OCI-LY3 (cell line): ENCODE data around the gene GDPD4.

Source experiments
- CTCF ChIP-seq: fragments of 200-600, 300-600 bp; sonication (generic); IDR thresholded peaks from 2 replicates; pipeline ENCODE4 v1.5.1; 2014; ENCODE audit warnings: antibody characterized with exemption, low read length, low read depth
- EZH2phosphoT487 ChIP-seq: fragments of 200-600 bp; shearing (Covaris generic); IDR thresholded peaks from 2 replicates; pipeline ENCODE4 v1.6.1; 2018; ENCODE audit warnings: antibody characterized with exemption, mixed run types, low read depth

DNA sequence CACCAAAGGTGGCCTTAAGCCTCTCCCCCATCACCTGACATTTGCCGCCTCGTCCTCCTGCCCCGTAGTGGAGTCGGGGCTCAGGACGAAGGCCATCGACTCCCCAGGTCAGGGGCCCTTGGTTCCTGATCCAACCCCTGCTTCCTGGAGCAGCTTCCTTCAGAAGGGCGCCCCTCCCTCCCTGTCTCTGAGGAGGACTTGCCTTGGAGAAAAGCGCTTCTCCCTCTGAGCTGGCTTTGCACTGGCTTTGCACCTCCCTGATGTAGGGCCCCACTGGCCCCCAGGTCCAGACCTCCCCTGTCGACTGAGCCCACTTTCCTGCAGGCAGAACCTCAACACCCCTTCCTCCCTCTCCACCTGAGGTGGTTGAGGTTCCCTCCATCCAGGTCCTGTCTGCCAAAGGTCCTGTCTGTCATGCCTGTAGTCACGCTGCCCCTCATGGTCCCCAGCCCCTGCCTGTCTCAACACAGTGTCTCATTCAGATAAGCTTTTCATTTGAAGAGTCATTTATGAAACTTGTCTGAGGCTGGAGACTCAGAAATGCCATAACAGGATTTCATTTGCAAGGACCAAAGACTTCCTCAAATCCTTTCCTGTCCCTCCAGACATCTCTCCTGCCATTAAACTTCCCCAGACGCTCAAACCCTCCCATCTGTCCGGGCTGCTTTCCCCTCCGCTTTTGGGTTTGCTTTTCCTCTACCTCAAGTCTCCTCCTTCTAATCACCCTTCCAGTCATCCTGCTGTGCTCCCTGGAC lies 95.0 kb downstream of the GDPD4 start:
- no peak for TF ChIP-seq CTCF
- TF ChIP-seq EZH2phosphoT487, result no peak
